Measurements from ENCODE around the gene KIF26B. TPM values are rescaled to one million over a fixed set of nuclear protein-coding genes. Genes with fewer than 3 reads are reported as not detected.

KIF26B gene
- total RNA-seq, 2 donors from 2014 or later = 0.78 to 4.6 TPM

- Histone ChIP-seq H3K36me3 (replicated peaks in 1 of 2; ENCODE audit: insufficient read depth in 1 of 2, low read depth in 2 of 2) (no peaks in the 10 kb centered on the region), H3K4me3 (no peak overlapping the region), H3K27ac (no peak overlapping the region), H3K9me3 (no peaks in the 10 kb centered on the region), H3K4me1 (no peaks in the 10 kb centered on the region), H3K27me3 (no peaks in the 10 kb centered on the region)
- no peak for DNase-seq
- ATAC-seq = no peak
- no peak for TF ChIP-seq CTCF (IDR thresholded peaks at IDR 0.05)
- TF ChIP-seq POLR2A (IDR thresholded peaks at IDR 0.05) = no peak
- 29 to 37% methylated on average over 10 to 11 of the region's 11 CpGs for whole genome bisulfite sequencing, 2 donors
- intact Hi-C loops (cut with DNase I) = no loop called here
Measured at GRCh38 chr1:245587435-245588115, 432.8 kb downstream of the KIF26B start.

DNA sequence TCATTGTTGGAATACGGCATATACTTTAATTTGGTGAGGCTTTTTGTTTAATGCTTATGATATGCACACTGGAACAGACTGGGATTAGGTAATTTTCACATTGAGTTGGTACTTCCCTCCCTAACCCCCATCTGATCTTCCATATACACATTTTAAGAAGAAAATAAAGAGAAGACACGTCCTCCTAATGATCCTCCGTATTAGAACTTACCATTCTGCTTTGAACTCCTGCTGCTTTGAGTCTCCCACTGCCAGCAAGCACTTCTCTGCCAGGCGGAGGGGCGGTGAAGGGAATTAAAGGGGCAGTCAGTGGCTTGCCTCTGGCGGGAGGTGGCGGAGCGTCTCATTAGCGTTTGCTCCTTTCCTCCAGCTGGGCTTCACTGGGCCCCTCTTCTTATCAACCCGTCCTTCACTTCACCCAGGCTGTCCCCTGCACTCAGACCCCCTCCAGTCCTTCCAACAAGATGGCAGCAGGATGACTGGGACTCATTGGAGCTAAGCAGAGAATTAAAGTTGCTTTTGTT lies 433.4 kb downstream of the KIF26B start:
- intact Hi-C loops (cut with DNase I) = no loop called here
- no peak for DNase-seq
- TF ChIP-seq CTCF (IDR thresholded peaks at IDR 0.05) (no peak), POLR2A (IDR thresholded peaks at IDR 0.05) (no peak)
- no peak overlapping the region for H3K4me3 ChIP-seq
- no peaks in the 10 kb centered on the region for H3K4me1 ChIP-seq
- no peaks in the 10 kb centered on the region for H3K9me3 ChIP-seq
- no peak for ATAC-seq
- H3K27ac ChIP-seq = no peak overlapping the region
- H3K27me3 ChIP-seq = no peaks in the 10 kb centered on the region
- WGBS, 2 donors = 59 to 62% methylated on average over 10 of the region's 10 CpGs
- H3K36me3 ChIP-seq (replicated peaks in 1 of 2; ENCODE audit: insufficient read depth in 1 of 2, low read depth in 2 of 2) = no peaks in the 10 kb centered on the region

DNA sequence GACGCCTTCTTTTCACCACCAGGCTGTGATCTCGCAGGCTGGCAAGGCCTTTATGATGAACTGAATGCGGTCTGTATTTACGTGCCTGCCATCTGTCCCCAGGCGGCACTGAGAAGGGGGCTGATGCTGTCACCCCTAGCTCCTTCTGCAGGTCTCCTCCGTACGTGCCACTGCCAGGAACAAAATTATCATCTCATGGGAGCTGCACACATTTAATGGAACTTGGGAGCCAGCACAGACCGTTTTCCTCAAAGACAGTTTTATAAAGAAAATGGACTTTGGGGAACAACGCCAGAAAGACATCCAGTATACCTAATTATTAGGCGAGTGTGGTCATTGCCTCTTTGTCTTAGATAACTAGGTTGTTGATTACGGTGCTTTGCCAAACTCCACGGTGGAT lies 434.5 kb downstream of the KIF26B start:
- TF ChIP-seq POLR2A (IDR thresholded peaks at IDR 0.05) = no peak
- Histone ChIP-seq H3K36me3 (replicated peaks in 1 of 2; ENCODE audit: insufficient read depth in 1 of 2, low read depth in 2 of 2) (no peaks in the 10 kb centered on the region), H3K9me3 (no peaks in the 10 kb centered on the region), H3K27ac (no peak overlapping the region), H3K4me1 (no peaks in the 10 kb centered on the region), H3K27me3 (no peaks in the 10 kb centered on the region), H3K4me3 (no peak overlapping the region)
- ATAC-seq (no peak), DNase-seq (no peak)
- 68 to 75% methylated on average over 10 to 12 of the region's 12 CpGs for WGBS, 2 donors
- intact Hi-C loops (cut with DNase I) = no loop called here

DNA sequence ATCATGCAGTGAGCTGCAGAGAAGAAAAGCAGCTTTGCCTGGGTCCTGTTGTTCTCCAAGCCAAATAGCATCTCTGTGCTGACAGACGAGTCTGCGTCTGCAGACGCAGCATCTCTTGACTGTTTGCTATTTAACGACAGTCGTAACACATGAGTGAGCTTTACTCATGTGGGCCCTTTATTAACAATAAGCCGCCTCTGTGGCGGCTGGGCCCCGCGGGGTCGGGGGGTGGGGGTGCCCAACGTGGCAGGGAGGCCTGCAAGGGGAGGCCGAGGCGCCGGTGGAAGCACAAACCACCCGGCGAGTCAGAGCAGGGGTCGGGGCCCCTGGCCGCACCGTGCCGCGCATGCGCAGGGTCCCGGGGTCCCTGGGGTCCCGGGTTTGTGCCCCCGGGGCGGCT lies 435.1 kb downstream of the KIF26B start:
- TF ChIP-seq CTCF (IDR thresholded peaks at IDR 0.05) (no peak), POLR2A (IDR thresholded peaks at IDR 0.05) (no peak)
- DNase-seq (no peak), ATAC-seq (no peak)
- H3K4me1 ChIP-seq = no peaks in the 10 kb centered on the region
- H3K36me3 ChIP-seq (replicated peaks in 1 of 2; ENCODE audit: insufficient read depth in 1 of 2, low read depth in 2 of 2) = no peaks in the 10 kb centered on the region
- no peaks in the 10 kb centered on the region for H3K9me3 ChIP-seq
- H3K27me3 ChIP-seq = no peaks in the 10 kb centered on the region
- 76 to 77% methylated on average over 15 to 26 of the region's 26 CpGs for whole genome bisulfite sequencing, 2 donors
- intact Hi-C loops (cut with DNase I) = no loop called here
- H3K27ac ChIP-seq = no peak overlapping the region
- no peak overlapping the region for H3K4me3 ChIP-seq

DNA sequence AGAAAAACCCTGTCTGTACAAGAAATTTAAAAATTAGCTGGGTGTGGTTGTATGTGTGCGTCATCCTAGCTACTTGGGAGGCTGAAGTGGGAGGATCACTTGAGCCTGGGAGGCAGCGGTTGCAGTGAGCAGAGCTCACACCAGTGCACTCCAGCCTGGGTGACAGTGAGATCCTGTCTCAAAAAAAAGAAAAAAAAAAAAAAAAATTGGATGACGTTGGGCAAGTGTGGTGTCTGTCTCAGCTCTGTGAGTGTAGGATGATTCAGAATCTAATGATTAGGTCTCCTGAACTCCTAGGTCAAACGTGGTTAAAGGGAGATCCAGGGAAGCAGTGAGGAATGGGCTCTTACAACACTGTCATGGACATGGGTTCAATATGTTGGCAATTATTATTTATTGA lies 435.9 kb downstream of the KIF26B start:
- 58 to 65% methylated on average over 4 of the region's 4 CpGs for WGBS, 2 donors
- TF ChIP-seq POLR2A (IDR thresholded peaks at IDR 0.05) (no peak), CTCF (IDR thresholded peaks at IDR 0.05) (no peak)
- intact Hi-C loops (cut with DNase I) = no loop called here

More for the DNA sequence above, 435.9 kb downstream of the KIF26B start:
- H3K4me3 ChIP-seq = no peak overlapping the region
- H3K27ac ChIP-seq = no peak overlapping the region
- H3K4me1 ChIP-seq = no peaks in the 10 kb centered on the region
- H3K36me3 ChIP-seq (replicated peaks in 1 of 2; ENCODE audit: insufficient read depth in 1 of 2, low read depth in 2 of 2) = no peaks in the 10 kb centered on the region
- DNase-seq (no peak), ATAC-seq (no peak)
- no peaks in the 10 kb centered on the region for H3K9me3 ChIP-seq
- no peaks in the 10 kb centered on the region for H3K27me3 ChIP-seq

Measured in body of pancreas (tissue), 4 donors.